GM12864 (cell line): ENCODE measurements around the gene BMP6.

ENCODE experiments used
- DNase-seq: peaks from one replicate; pipeline ENCODE4 v3.0.0-alpha.2; 2011; ENCODE audit warnings: low read depth
- H3K4me3 ChIP-seq: 2 replicates; pipeline ENCODE4 v1.5.1; 2011; ENCODE audit warnings: mild to moderate bottlenecking, low read depth, low read length, control low read depth
- CTCF ChIP-seq: IDR thresholded peaks from 2 replicates; pipeline ENCODE4 v1.5.1; 2011; ENCODE audit warnings: low read depth, mild to moderate bottlenecking, moderate library complexity, low read length, control low read depth, inconsistent platforms; ENCODE audit errors: missing control alignments

Gene BMP6

GRCh38 chr6:7785243-7786035 is 59.5 kb downstream of the BMP6 start:
- DNase-seq, result no peak
- no peak for TF ChIP-seq CTCF
- no peak overlapping the region for H3K4me3 ChIP-seq

DNA sequence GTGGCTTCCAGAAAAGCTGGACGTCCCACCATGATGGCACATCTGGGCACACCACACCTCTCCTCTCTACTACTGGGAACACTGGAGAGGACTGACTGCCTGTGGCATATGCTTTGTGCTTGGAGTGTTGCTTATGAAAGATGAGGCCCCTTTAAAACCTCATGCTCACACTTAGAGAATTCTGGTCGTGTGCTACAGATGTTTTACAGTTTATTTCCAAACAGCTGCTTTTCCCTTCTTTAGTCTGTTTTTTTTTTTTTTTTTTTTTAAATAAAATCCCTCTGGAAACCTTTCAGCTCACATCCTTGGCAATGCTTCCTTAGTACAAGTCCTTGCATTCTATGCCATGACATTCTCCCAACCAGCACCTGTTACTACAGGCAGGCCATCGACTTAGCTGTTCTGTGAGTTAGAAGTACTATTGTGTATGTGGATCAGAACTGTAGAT is 60.3 kb downstream of the BMP6 start:
- TF ChIP-seq CTCF, result no peak
- H3K4me3 ChIP-seq, result no peak overlapping the region

DNA sequence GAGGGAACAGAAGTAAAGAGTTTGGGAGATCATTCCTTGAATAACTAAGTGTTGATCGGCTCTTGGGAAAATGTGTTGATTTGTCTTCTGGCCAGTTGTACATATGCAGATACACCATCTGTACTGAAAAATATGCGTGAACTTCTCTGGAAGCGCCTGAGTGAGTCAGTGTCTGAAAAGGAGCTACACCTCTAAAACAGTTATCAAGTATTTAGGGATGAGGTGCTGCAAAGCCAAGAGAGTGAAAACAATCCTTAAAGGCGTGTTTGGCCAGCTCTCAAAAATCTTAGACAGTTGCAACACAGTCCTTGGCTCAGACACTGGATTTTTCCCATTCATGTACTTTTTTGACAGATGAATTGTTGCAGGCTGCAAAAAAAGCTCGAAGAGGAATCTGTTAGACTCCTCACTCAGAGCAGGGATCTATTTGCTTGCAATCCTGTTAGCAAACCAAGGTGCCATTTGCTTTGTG is 61.3 kb downstream of the BMP6 start:
- DNase-seq, result no peak
- H3K4me3 ChIP-seq, result no peak overlapping the region
- no peak for TF ChIP-seq CTCF

More for the DNA sequence above, 60.3 kb downstream of the BMP6 start:
- no peak for DNase-seq

- H3K4me3 ChIP-seq, result no peak overlapping the region
- TF ChIP-seq CTCF, result no peak
- no peak for DNase-seq
Measured at GRCh38 chr6:7787731-7788130, 61.8 kb downstream of the BMP6 start.

- no peak for TF ChIP-seq CTCF
- no peak for DNase-seq
Measured at GRCh38 chr6:7794509-7794908, 68.6 kb downstream of the BMP6 start.

GRCh38 chr6:7797386-7797785 is 71.5 kb downstream of the BMP6 start:
- DNase-seq, result no peak
- no peak overlapping the region for H3K4me3 ChIP-seq
- TF ChIP-seq CTCF, result no peak

More at GRCh38 chr6:7794509-7794908, 68.6 kb downstream of the BMP6 start:
- H3K4me3 ChIP-seq, result no peak overlapping the region

- no peak for DNase-seq
- H3K4me3 ChIP-seq, result no peak overlapping the region
- no peak for TF ChIP-seq CTCF
Measured at GRCh38 chr6:7798751-7799150, 72.9 kb downstream of the BMP6 start.
